ENCODE measurements around the gene ZNF532. TPM values are rescaled to one million over a fixed set of nuclear protein-coding genes. Genes with fewer than 3 reads are reported as not detected.

Gene ZNF532
- total RNA-seq, 1 experiment from 2014 or later, result 49.8 TPM

DNA sequence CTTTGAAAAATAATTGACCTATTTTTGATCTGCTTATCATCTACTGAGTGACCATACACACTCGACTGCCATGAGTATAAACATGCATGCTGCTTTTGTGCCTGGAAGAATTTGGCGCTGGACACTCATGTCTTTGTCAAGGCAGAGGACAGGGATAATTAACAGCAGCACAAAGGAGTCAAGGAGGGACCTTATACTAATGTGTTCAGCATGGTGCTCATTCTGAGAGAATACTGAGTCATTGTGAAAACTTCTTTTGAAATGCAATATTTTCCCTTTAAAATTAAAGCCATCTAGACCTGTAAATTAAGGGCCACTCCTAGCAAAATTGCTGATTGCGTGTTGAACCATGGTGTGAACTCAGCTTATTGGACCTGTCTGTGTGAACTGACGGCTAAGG, 116.3 kb downstream of the ZNF532 start:
- Histone ChIP-seq H3K9me3 (ENCODE audit: control insufficient read depth, insufficient read depth, low read depth, low read length) (no peaks in the 10 kb centered on the region), H3K36me3 (ENCODE audit: control insufficient read depth, insufficient read depth, low read length) (no peaks in the 10 kb centered on the region), H3K4me3 (ENCODE audit: low read depth in 2 of 2, low read length in 2 of 2) (no peak overlapping the region), H3K27me3 (ENCODE audit: control insufficient read depth, insufficient read depth, low read length) (no peaks in the 10 kb centered on the region), H3K4me1 (ENCODE audit: control insufficient read depth, insufficient read depth, low read length) (no peaks in the 10 kb centered on the region), H3K27ac (ENCODE audit: low read length) (no peak overlapping the region)
- BruUV-seq (replicated peaks), result no TSS peak
- in situ Hi-C loops (cut with HindIII; ENCODE audit: low pct_unique_long_range_greater_than_20kb, low sequenced_read_pairs), result no loop called here
- POLR2A ChIA-PET, result no interaction called here
- TF ChIP-seq REST (IDR thresholded peaks at IDR 0.05; ENCODE audit: insufficient read depth in 1 of 2, low read depth in 2 of 2, low read length in 1 of 2) (no peak), POLR2AphosphoS5 (IDR thresholded peaks at IDR 0.05; ENCODE audit: low read depth, low read length) (no peak), SIN3A (IDR thresholded peaks at IDR 0.05; ENCODE audit: borderline replicate concordance, insufficient read depth, low read depth, low read length) (no peak), TCF7L2 (IDR thresholded peaks at IDR 0.05; ENCODE audit: low read depth, low read length) (no peak)
- TF ChIP-seq, protein P1, sequence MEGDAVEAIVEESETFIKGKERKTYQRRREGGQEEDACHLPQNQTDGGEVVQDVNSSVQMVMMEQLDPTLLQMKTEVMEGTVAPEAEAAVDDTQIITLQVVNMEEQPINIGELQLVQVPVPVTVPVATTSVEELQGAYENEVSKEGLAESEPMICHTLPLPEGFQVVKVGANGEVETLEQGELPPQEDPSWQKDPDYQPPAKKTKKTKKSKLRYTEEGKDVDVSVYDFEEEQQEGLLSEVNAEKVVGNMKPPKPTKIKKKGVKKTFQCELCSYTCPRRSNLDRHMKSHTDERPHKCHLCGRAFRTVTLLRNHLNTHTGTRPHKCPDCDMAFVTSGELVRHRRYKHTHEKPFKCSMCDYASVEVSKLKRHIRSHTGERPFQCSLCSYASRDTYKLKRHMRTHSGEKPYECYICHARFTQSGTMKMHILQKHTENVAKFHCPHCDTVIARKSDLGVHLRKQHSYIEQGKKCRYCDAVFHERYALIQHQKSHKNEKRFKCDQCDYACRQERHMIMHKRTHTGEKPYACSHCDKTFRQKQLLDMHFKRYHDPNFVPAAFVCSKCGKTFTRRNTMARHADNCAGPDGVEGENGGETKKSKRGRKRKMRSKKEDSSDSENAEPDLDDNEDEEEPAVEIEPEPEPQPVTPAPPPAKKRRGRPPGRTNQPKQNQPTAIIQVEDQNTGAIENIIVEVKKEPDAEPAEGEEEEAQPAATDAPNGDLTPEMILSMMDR (IDR thresholded peaks at IDR 0.05), result no peak
- no peak for ATAC-seq
- no peak for DNase-seq (ENCODE audit: low read depth, low spot score)
- intact Hi-C loops (cut with micrococcal nuclease; ENCODE audit: unreplicated experiment), result no loop called here
- CTCF ChIA-PET, result no interaction called here

GRCh38 chr18:58983260-58984155, 118.8 kb downstream of the ZNF532 start:
- CTCF ChIA-PET, result no interaction called here
- intact Hi-C loops (cut with micrococcal nuclease; ENCODE audit: unreplicated experiment), result no loop called here
- H3K4me3 ChIP-seq (ENCODE audit: low read depth in 2 of 2, low read length in 2 of 2), result no peak overlapping the region

More at GRCh38 chr18:58983260-58984155, 118.8 kb downstream of the ZNF532 start:
- Histone ChIP-seq H3K9me3 (ENCODE audit: control insufficient read depth, insufficient read depth, low read depth, low read length) (no peaks in the 10 kb centered on the region), H3K36me3 (ENCODE audit: control insufficient read depth, insufficient read depth, low read length) (no peaks in the 10 kb centered on the region), H3K27ac (ENCODE audit: low read length) (no peak overlapping the region), H3K27me3 (ENCODE audit: control insufficient read depth, insufficient read depth, low read length) (no peaks in the 10 kb centered on the region), H3K4me1 (ENCODE audit: control insufficient read depth, insufficient read depth, low read length) (no peaks in the 10 kb centered on the region)
- DNase-seq (ENCODE audit: low read depth, low spot score), result no peak
- ATAC-seq, result no peak
- TF ChIP-seq, protein P1 (IDR thresholded peaks at IDR 0.05), result no peak
- TF ChIP-seq SIN3A (IDR thresholded peaks at IDR 0.05; ENCODE audit: borderline replicate concordance, insufficient read depth, low read depth, low read length) (no peak), TCF7L2 (IDR thresholded peaks at IDR 0.05; ENCODE audit: low read depth, low read length) (no peak), REST (IDR thresholded peaks at IDR 0.05; ENCODE audit: insufficient read depth in 1 of 2, low read depth in 2 of 2, low read length in 1 of 2) (no peak), POLR2AphosphoS5 (IDR thresholded peaks at IDR 0.05; ENCODE audit: low read depth, low read length) (no peak)
- in situ Hi-C loops (cut with HindIII; ENCODE audit: low pct_unique_long_range_greater_than_20kb, low sequenced_read_pairs), result no loop called here
- POLR2A ChIA-PET, result no interaction called here
- BruUV-seq (replicated peaks), result no TSS peak
